HEK293 (cell line): ENCODE measurements around the gene CLDND1.

ENCODE experiments used
- CTCF ChIA-PET: fragments of 350-600 bp; formaldehyde crosslinking; extraction: SDS; loops from one replicate; lab custom pipeline; 2021; ENCODE audit warnings: antibody characterized with exemption; lab: Yijun Ruan, JAX
- POLR2A ChIA-PET: fragments of 300-600 bp; formaldehyde crosslinking; extraction: SDS; loops from one replicate; lab custom pipeline; 2020; ENCODE audit warnings: antibody characterized with exemption, inconsistent platforms; lab: Yijun Ruan, JAX
- H3K27ac ChIP-seq: fragments of 200-500 bp; sonication (Bioruptor generic); 2 replicates; pipeline ENCODE4 v1.5.1; 2014; ENCODE audit warnings: low read depth, low read length, control low read depth, inconsistent platforms; ENCODE audit errors: extremely low read depth
- H3K36me3 ChIP-seq, 2 experiments: fragments of 200-500 bp in 1 of 2; sonication (Bioruptor generic) in 1 of 2; 1 replicate in 1 of 2; 2 replicates in 1 of 2; pipeline ENCODE4 v1.5.1; 2014 to 2017; ENCODE audit warnings: inconsistent platforms in 2 of 2, low read length in 2 of 2; ENCODE audit not compliant: control insufficient read depth in 2 of 2, insufficient read depth in 1 of 2
- H3K4me1 ChIP-seq: fragments of 200-500 bp; sonication (Bioruptor generic); 2 replicates; pipeline ENCODE4 v1.5.1; 2014; ENCODE audit warnings: mild to moderate bottlenecking, low read length, inconsistent platforms; ENCODE audit not compliant: control insufficient read depth, insufficient read depth
- H3K4me3 ChIP-seq: 2 replicates; pipeline ENCODE4 v1.5.1; 2011; ENCODE audit warnings: low read depth, mild to moderate bottlenecking, control low read depth, low read length, moderate library complexity
- H3K9me3 ChIP-seq: fragments of 200-500 bp; sonication (Bioruptor generic); 2 replicates; pipeline ENCODE4 v1.5.1; 2014; ENCODE audit warnings: low read depth, low read length, inconsistent platforms; ENCODE audit not compliant: control insufficient read depth, insufficient read depth
- HOXA7 ChIP-seq: sonication (generic); formaldehyde crosslinking; IDR thresholded peaks from 2 replicates; pipeline ENCODE4 v1.8.1; 2022; ENCODE audit warnings: missing genetic modification reagents, borderline replicate concordance
- KLF1 ChIP-seq: fragments of 450-650 bp; formaldehyde crosslinking; IDR thresholded peaks from 2 replicates; pipeline ENCODE4 v1.5.1; 2016; ENCODE audit warnings: missing biosample characterization, missing genetic modification characterization
- MZF1 ChIP-seq: fragments of 450-650 bp; formaldehyde crosslinking; IDR thresholded peaks from 2 replicates; pipeline ENCODE4 v1.5.1; 2017; ENCODE audit warnings: missing biosample characterization, missing genetic modification characterization, borderline replicate concordance
- SALL2 ChIP-seq: fragments of 450-650 bp; formaldehyde crosslinking; IDR thresholded peaks from 2 replicates; pipeline ENCODE4 v1.5.0; 2017; ENCODE audit warnings: missing biosample characterization, mild to moderate bottlenecking, missing genetic modification characterization, borderline replicate concordance
- TCF7L2 ChIP-seq: IDR thresholded peaks from 2 replicates; pipeline ENCODE4 v1.6.1; 2011; ENCODE audit warnings: low read depth, mild to moderate bottlenecking, inconsistent platforms, low read length, moderate library complexity, borderline replicate concordance
- ZBTB21 ChIP-seq: fragments of 450-650 bp; formaldehyde crosslinking; IDR thresholded peaks from 2 replicates; pipeline ENCODE4 v1.5.1; 2017; ENCODE audit warnings: missing biosample characterization, missing genetic modification characterization
- ZBTB8A ChIP-seq: fragments of 450-650 bp; formaldehyde crosslinking; IDR thresholded peaks from 2 replicates; pipeline ENCODE4 v1.5.1; 2016; ENCODE audit warnings: missing biosample characterization, missing genetic modification characterization
- ZFP41 ChIP-seq: fragments of 450-650 bp; formaldehyde crosslinking; IDR thresholded peaks from 2 replicates; pipeline ENCODE4 v1.5.1; 2016; ENCODE audit warnings: missing biosample characterization, missing genetic modification characterization, borderline replicate concordance
- ZFP69B ChIP-seq: fragments of 450-650 bp; formaldehyde crosslinking; IDR thresholded peaks from 2 replicates; pipeline ENCODE4 v1.5.1; 2016; ENCODE audit warnings: missing biosample characterization, missing genetic modification characterization
- ZIC2 ChIP-seq: fragments of 450-650 bp; formaldehyde crosslinking; IDR thresholded peaks from 2 replicates; pipeline ENCODE4 v1.5.1; 2016; ENCODE audit warnings: missing biosample characterization, missing genetic modification characterization
- ZNF138 ChIP-seq: fragments of 450-650 bp; formaldehyde crosslinking; IDR thresholded peaks from 2 replicates; pipeline ENCODE4 v1.5.1; 2016; ENCODE audit warnings: missing biosample characterization, missing genetic modification characterization, borderline replicate concordance
- ZNF211 ChIP-seq: fragments of 450-650 bp; formaldehyde crosslinking; IDR thresholded peaks from 2 replicates; pipeline ENCODE4 v1.5.1; 2016; ENCODE audit warnings: low read depth, missing biosample characterization, missing genetic modification characterization
- ZNF223 ChIP-seq: fragments of 450-650 bp; formaldehyde crosslinking; IDR thresholded peaks from 2 replicates; pipeline ENCODE4 v1.5.1; 2016; ENCODE audit warnings: missing biosample characterization, missing genetic modification characterization
- ZNF239 ChIP-seq: fragments of 450-650 bp; formaldehyde crosslinking; IDR thresholded peaks from 2 replicates; pipeline ENCODE4 v1.5.1; 2016; ENCODE audit warnings: missing biosample characterization, missing genetic modification characterization
- ZNF302 ChIP-seq: fragments of 450-650 bp; formaldehyde crosslinking; IDR thresholded peaks from 2 replicates; pipeline ENCODE4 v1.5.1; 2016; ENCODE audit warnings: missing biosample characterization, missing genetic modification characterization, low read depth
- ZNF366 ChIP-seq: fragments of 450-650 bp; formaldehyde crosslinking; conservative IDR thresholded peaks from 2 replicates; pipeline ENCODE4 v1.5.1; 2016; ENCODE audit warnings: missing biosample characterization, missing genetic modification characterization
- ZNF404 ChIP-seq: fragments of 450-650 bp; formaldehyde crosslinking; IDR thresholded peaks from 2 replicates; pipeline ENCODE4 v1.5.1; 2017; ENCODE audit warnings: missing biosample characterization, missing genetic modification characterization
- ZNF433 ChIP-seq: fragments of 450-650 bp; formaldehyde crosslinking; IDR thresholded peaks from 2 replicates; pipeline ENCODE4 v1.5.1; 2016; ENCODE audit warnings: missing biosample characterization, missing genetic modification characterization, low read depth
- ZNF549 ChIP-seq: fragments of 450-650 bp; IDR thresholded peaks from 2 replicates; pipeline ENCODE4 v1.5.1; 2018; ENCODE audit warnings: missing biosample characterization, missing genetic modification characterization, mild to moderate bottlenecking, inconsistent platforms, moderate library complexity
- ZNF561 ChIP-seq: fragments of 450-650 bp; IDR thresholded peaks from 2 replicates; pipeline ENCODE4 v1.5.1; 2018; ENCODE audit warnings: missing biosample characterization, missing genetic modification characterization, borderline replicate concordance
- ZNF571 ChIP-seq: fragments of 450-650 bp; formaldehyde crosslinking; IDR thresholded peaks from 2 replicates; pipeline ENCODE4 v1.5.0; 2017; ENCODE audit warnings: missing biosample characterization, missing genetic modification characterization
- ZNF629 ChIP-seq: fragments of 450-650 bp; formaldehyde crosslinking; IDR thresholded peaks from 2 replicates; pipeline ENCODE4 v1.5.1; 2017; ENCODE audit warnings: missing biosample characterization, missing genetic modification characterization
- ZNF664 ChIP-seq: fragments of 450-650 bp; formaldehyde crosslinking; IDR thresholded peaks from 2 replicates; pipeline ENCODE4 v1.5.1; 2016; ENCODE audit warnings: missing biosample characterization, missing genetic modification characterization
- ZNF670 ChIP-seq: fragments of 450-650 bp; formaldehyde crosslinking; IDR thresholded peaks from 2 replicates; pipeline ENCODE4 v1.5.1; 2016; ENCODE audit warnings: missing biosample characterization, missing genetic modification characterization, low read depth
- ZNF785 ChIP-seq: fragments of 450-650 bp; formaldehyde crosslinking; IDR thresholded peaks from 2 replicates; pipeline ENCODE4 v1.5.1; 2016; ENCODE audit warnings: missing biosample characterization, missing genetic modification characterization
- ZSCAN23 ChIP-seq: fragments of 450-650 bp; formaldehyde crosslinking; IDR thresholded peaks from 2 replicates; pipeline ENCODE4 v1.5.1; 2016; ENCODE audit warnings: missing biosample characterization, missing genetic modification characterization
- ZSCAN30 ChIP-seq: fragments of 450-650 bp; IDR thresholded peaks from 2 replicates; pipeline ENCODE4 v1.5.1; 2018; ENCODE audit warnings: missing biosample characterization, mild to moderate bottlenecking, missing genetic modification characterization, moderate library complexity
- TF ChIP-seq, protein P1 (sequence below): fragments of 450-650 bp; formaldehyde crosslinking; IDR thresholded peaks from 2 replicates; pipeline ENCODE4 v1.5.1; 2016; ENCODE audit warnings: missing biosample characterization, missing genetic modification characterization, low read depth
- TF ChIP-seq, protein P2 (sequence below): fragments of 450-650 bp; formaldehyde crosslinking; IDR thresholded peaks from 2 replicates; pipeline ENCODE4 v1.5.1; 2017; ENCODE audit warnings: missing biosample characterization, missing genetic modification characterization
- TF ChIP-seq, protein P3 (sequence below): fragments of 450-650 bp; formaldehyde crosslinking; IDR thresholded peaks from 2 replicates; pipeline ENCODE4 v1.5.1; 2016; ENCODE audit warnings: missing biosample characterization, missing genetic modification characterization, borderline replicate concordance

The CLDND1 gene

GRCh38 chr3:98554580-98554979 lies 31.9 kb upstream of the CLDND1 start:
- H3K4me3 ChIP-seq: no peak overlapping the region
- no peaks in the 10 kb centered on the region; the same call in 1 of the 2 replicates for H3K4me1 ChIP-seq
- H3K27ac ChIP-seq: no peak overlapping the region
- H3K36me3 ChIP-seq: no peaks in the 10 kb centered on the region
- ChIA-PET POLR2A (no interaction called here), CTCF (no interaction called here)
- H3K9me3 ChIP-seq: no peaks in the 10 kb centered on the region
- no peak for TF ChIP-seq ZNF138 (tag by site-specific recombination)
- no peak for TF ChIP-seq ZNF785 (tag by site-specific recombination)
- no peak for TF ChIP-seq ZNF561 (tag by site-specific recombination)
- TF ChIP-seq ZNF549 (tag by site-specific recombination): no peak
- no peak for TF ChIP-seq ZNF223 (tag by site-specific recombination)
- no peak for TF ChIP-seq ZSCAN23 (tag by site-specific recombination)
- TF ChIP-seq ZNF433 (tag by site-specific recombination): no peak
- TF ChIP-seq, protein P1, sequence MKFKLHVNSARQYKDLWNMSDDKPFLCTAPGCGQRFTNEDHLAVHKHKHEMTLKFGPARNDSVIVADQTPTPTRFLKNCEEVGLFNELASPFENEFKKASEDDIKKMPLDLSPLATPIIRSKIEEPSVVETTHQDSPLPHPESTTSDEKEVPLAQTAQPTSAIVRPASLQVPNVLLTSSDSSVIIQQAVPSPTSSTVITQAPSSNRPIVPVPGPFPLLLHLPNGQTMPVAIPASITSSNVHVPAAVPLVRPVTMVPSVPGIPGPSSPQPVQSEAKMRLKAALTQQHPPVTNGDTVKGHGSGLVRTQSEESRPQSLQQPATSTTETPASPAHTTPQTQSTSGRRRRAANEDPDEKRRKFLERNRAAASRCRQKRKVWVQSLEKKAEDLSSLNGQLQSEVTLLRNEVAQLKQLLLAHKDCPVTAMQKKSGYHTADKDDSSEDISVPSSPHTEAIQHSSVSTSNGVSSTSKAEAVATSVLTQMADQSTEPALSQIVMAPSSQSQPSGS (tag by site-specific recombination): no peak
- TF ChIP-seq ZFP69B (tag by site-specific recombination): no peak
- no peak for TF ChIP-seq ZNF664 (tag by site-specific recombination)
- no peak for TF ChIP-seq KLF1 (tag by site-specific recombination)
- no peak for TF ChIP-seq ZNF366 (tag by site-specific recombination)
- TF ChIP-seq ZNF670 (tag by site-specific recombination): no peak
- TF ChIP-seq ZNF239 (tag by site-specific recombination): no peak
- TF ChIP-seq ZNF302 (tag by site-specific recombination): no peak
- no peak for TF ChIP-seq HOXA7
- TF ChIP-seq ZBTB8A: no peak
- TF ChIP-seq ZNF211 (tag by site-specific recombination): no peak
- TF ChIP-seq, protein P2, sequence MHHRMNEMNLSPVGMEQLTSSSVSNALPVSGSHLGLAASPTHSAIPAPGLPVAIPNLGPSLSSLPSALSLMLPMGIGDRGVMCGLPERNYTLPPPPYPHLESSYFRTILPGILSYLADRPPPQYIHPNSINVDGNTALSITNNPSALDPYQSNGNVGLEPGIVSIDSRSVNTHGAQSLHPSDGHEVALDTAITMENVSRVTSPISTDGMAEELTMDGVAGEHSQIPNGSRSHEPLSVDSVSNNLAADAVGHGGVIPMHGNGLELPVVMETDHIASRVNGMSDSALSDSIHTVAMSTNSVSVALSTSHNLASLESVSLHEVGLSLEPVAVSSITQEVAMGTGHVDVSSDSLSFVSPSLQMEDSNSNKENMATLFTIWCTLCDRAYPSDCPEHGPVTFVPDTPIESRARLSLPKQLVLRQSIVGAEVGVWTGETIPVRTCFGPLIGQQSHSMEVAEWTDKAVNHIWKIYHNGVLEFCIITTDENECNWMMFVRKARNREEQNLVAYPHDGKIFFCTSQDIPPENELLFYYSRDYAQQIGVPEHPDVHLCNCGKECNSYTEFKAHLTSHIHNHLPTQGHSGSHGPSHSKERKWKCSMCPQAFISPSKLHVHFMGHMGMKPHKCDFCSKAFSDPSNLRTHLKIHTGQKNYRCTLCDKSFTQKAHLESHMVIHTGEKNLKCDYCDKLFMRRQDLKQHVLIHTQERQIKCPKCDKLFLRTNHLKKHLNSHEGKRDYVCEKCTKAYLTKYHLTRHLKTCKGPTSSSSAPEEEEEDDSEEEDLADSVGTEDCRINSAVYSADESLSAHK: no peak
- no peak for TF ChIP-seq ZIC2 (tag by site-specific recombination)
- TF ChIP-seq, all 188 proteins: peak for 0

GRCh38 chr3:98553753-98554152 lies 31.1 kb upstream of the CLDND1 start:
- Histone ChIP-seq H3K4me1 (no peaks in the 10 kb centered on the region; the same call in 1 of the 2 replicates), H3K9me3 (no peaks in the 10 kb centered on the region), H3K4me3 (no peak overlapping the region), H3K27ac (no peak overlapping the region), H3K36me3 (no peaks in the 10 kb centered on the region)
- CTCF ChIA-PET: no interaction called here
- POLR2A ChIA-PET: no interaction called here
- TF ChIP-seq ZNF571 (tag by site-specific recombination) (no peak), MZF1 (tag by site-specific recombination) (no peak), SALL2 (tag by site-specific recombination) (no peak), ZFP41 (no peak), ZNF404 (tag by site-specific recombination) (no peak), ZNF629 (no peak), TCF7L2 (no peak), ZSCAN30 (tag by site-specific recombination) (no peak), ZBTB21 (tag by site-specific recombination) (no peak)
- TF ChIP-seq, protein P3, sequence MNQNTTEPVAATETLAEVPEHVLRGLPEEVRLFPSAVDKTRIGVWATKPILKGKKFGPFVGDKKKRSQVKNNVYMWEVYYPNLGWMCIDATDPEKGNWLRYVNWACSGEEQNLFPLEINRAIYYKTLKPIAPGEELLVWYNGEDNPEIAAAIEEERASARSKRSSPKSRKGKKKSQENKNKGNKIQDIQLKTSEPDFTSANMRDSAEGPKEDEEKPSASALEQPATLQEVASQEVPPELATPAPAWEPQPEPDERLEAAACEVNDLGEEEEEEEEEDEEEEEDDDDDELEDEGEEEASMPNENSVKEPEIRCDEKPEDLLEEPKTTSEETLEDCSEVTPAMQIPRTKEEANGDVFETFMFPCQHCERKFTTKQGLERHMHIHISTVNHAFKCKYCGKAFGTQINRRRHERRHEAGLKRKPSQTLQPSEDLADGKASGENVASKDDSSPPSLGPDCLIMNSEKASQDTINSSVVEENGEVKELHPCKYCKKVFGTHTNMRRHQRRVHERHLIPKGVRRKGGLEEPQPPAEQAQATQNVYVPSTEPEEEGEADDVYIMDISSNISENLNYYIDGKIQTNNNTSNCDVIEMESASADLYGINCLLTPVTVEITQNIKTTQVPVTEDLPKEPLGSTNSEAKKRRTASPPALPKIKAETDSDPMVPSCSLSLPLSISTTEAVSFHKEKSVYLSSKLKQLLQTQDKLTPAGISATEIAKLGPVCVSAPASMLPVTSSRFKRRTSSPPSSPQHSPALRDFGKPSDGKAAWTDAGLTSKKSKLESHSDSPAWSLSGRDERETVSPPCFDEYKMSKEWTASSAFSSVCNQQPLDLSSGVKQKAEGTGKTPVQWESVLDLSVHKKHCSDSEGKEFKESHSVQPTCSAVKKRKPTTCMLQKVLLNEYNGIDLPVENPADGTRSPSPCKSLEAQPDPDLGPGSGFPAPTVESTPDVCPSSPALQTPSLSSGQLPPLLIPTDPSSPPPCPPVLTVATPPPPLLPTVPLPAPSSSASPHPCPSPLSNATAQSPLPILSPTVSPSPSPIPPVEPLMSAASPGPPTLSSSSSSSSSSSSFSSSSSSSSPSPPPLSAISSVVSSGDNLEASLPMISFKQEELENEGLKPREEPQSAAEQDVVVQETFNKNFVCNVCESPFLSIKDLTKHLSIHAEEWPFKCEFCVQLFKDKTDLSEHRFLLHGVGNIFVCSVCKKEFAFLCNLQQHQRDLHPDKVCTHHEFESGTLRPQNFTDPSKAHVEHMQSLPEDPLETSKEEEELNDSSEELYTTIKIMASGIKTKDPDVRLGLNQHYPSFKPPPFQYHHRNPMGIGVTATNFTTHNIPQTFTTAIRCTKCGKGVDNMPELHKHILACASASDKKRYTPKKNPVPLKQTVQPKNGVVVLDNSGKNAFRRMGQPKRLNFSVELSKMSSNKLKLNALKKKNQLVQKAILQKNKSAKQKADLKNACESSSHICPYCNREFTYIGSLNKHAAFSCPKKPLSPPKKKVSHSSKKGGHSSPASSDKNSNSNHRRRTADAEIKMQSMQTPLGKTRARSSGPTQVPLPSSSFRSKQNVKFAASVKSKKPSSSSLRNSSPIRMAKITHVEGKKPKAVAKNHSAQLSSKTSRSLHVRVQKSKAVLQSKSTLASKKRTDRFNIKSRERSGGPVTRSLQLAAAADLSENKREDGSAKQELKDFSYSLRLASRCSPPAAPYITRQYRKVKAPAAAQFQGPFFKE: no peak
